KBM-7 (cell line): ENCODE results near the gene EPSTI1.
A peak's percentile ranks its signal among the peaks of the same experiment; 100 is the strongest.

Experiments used
- DNase-seq: peaks from one replicate; pipeline ENCODE4 v3.0.0-alpha.2; 2015
- in situ Hi-C: fragments of 300-500 bp; cut with MboI; formaldehyde crosslinking; loops from 2 replicates; pipeline ENCODE4 v1.14.3; 2020; ENCODE audit warnings: low sequenced_read_pairs, low pct_unique_long_range_greater_than_20kb, mixed read lengths

Gene EPSTI1

GRCh38 chr13:42981317-42981716 lies 10.7 kb downstream of the EPSTI1 start:
- in situ Hi-C loops: no loop called here
- DNase-seq: no peak

GRCh38 chr13:42977219-42977659 lies 14.8 kb downstream of the EPSTI1 start:
- in situ Hi-C loops: no loop called here
- DNase-seq: no peak

GRCh38 chr13:42976066-42976465 lies 16.0 kb downstream of the EPSTI1 start:
- no peak for DNase-seq
- in situ Hi-C loops: no loop called here

GRCh38 chr13:42973581-42973980 lies 18.5 kb downstream of the EPSTI1 start:
- in situ Hi-C loops: no loop called here
- DNase-seq: no peak

GRCh38 chr13:42971691-42972347 lies 20.2 kb downstream of the EPSTI1 start:
- no peak for DNase-seq
- in situ Hi-C loops: no loop called here

GRCh38 chr13:42970824-42971690 lies 21.0 kb downstream of the EPSTI1 start:
- in situ Hi-C loops: no loop called here
- DNase-seq: peak; percentile 47

GRCh38 chr13:42969565-42970172 lies 22.4 kb downstream of the EPSTI1 start:
- peak; percentile 69 for DNase-seq
- in situ Hi-C loops: no loop called here

GRCh38 chr13:42968906-42969305 lies 23.1 kb downstream of the EPSTI1 start:
- in situ Hi-C loops: no loop called here

GRCh38 chr13:42967660-42968059 lies 24.4 kb downstream of the EPSTI1 start:
- in situ Hi-C loops: no loop called here

More at GRCh38 chr13:42968906-42969305, 23.1 kb downstream of the EPSTI1 start:
- DNase-seq: no peak

GRCh38 chr13:42965281-42965680 lies 26.8 kb downstream of the EPSTI1 start:
- in situ Hi-C loops: no loop called here
- DNase-seq: no peak

More at GRCh38 chr13:42967660-42968059, 24.4 kb downstream of the EPSTI1 start:
- DNase-seq: no peak

GRCh38 chr13:42964761-42965161 lies 27.3 kb downstream of the EPSTI1 start:
- in situ Hi-C loops: no loop called here

GRCh38 chr13:42959615-42960014 lies 32.4 kb downstream of the EPSTI1 start:
- no peak for DNase-seq

More at GRCh38 chr13:42964761-42965161, 27.3 kb downstream of the EPSTI1 start:
- DNase-seq: no peak

GRCh38 chr13:42957881-42958280 lies 34.2 kb downstream of the EPSTI1 start:
- in situ Hi-C loops: no loop called here

More at GRCh38 chr13:42959615-42960014, 32.4 kb downstream of the EPSTI1 start:
- in situ Hi-C loops: no loop called here

GRCh38 chr13:42950181-42950580 lies 41.9 kb downstream of the EPSTI1 start:
- in situ Hi-C loops: no loop called here
- no peak for DNase-seq

More at GRCh38 chr13:42957881-42958280, 34.2 kb downstream of the EPSTI1 start:
- DNase-seq: no peak

GRCh38 chr13:42947925-42948324 lies 44.1 kb downstream of the EPSTI1 start:
- no peak for DNase-seq
- in situ Hi-C loops: no loop called here

GRCh38 chr13:42946927-42947326 lies 45.1 kb downstream of the EPSTI1 start:
- no peak for DNase-seq
- in situ Hi-C loops: no loop called here

GRCh38 chr13:42929886-42930535 lies 62.0 kb downstream of the EPSTI1 start:
- DNase-seq: no peak

GRCh38 chr13:42926555-42926954 lies 65.5 kb downstream of the EPSTI1 start:
- DNase-seq: no peak
- in situ Hi-C loops: no loop called here

More at GRCh38 chr13:42929886-42930535, 62.0 kb downstream of the EPSTI1 start:
- in situ Hi-C loops: no loop called here

GRCh38 chr13:42926043-42926442 lies 66.0 kb downstream of the EPSTI1 start:
- in situ Hi-C loops: no loop called here
- DNase-seq: no peak
